RWPE2 (cell line): ENCODE results near the gene CMIP.

Source experiments
- ATAC-seq: fragments of 200-7000 bp; cut with Tn5 transposase; 3 replicates; pipeline ENCODE4 v1.9.1; 2021; ENCODE audit warnings: low read depth
- DNase-seq: peaks from one replicate; pipeline ENCODE4 v3.0.0-alpha.2; 2020; ENCODE audit warnings: low spot score
- H3K27ac ChIP-seq: fragments of 450-650 bp; 2 replicates; pipeline ENCODE4 v1.5.1; 2017; ENCODE audit warnings: mild to moderate bottlenecking; ENCODE audit not compliant: poor library complexity, severe bottlenecking
- H3K27me3 ChIP-seq: fragments of 250-450 bp; sonication (Bioruptor Pico); 2 replicates; pipeline ENCODE4 v1.5.1; 2021; ENCODE audit warnings: mild to moderate bottlenecking, moderate library complexity; ENCODE audit not compliant: insufficient read depth, poor library complexity, severe bottlenecking
- H3K36me3 ChIP-seq: fragments of 250-450 bp; sonication (Bioruptor Pico); 2 replicates; pipeline ENCODE4 v1.5.1; 2020; ENCODE audit warnings: low read depth, mild to moderate bottlenecking, moderate library complexity
- H3K4me1 ChIP-seq: fragments of 250-450 bp; sonication (Bioruptor Pico); 2 replicates; pipeline ENCODE4 v1.5.1; 2021; ENCODE audit warnings: mild to moderate bottlenecking, moderate library complexity; ENCODE audit not compliant: insufficient read depth, poor library complexity, severe bottlenecking
- H3K4me3 ChIP-seq: fragments of 250-450 bp; sonication (Bioruptor Pico); 2 replicates; pipeline ENCODE4 v1.5.1; 2021; ENCODE audit warnings: mild to moderate bottlenecking, moderate library complexity; ENCODE audit not compliant: severe bottlenecking
- H3K9me3 ChIP-seq: fragments of 250-450 bp; sonication (Bioruptor Pico); 2 replicates; pipeline ENCODE4 v1.5.1; 2021; ENCODE audit warnings: mild to moderate bottlenecking, moderate library complexity; ENCODE audit not compliant: severe bottlenecking
- TF ChIP-seq, protein P1 (sequence below): fragments of 450-650 bp; IDR thresholded peaks from one replicate; pipeline ENCODE4 v1.5.1; 2017; ENCODE audit warnings: mild to moderate bottlenecking, moderate library complexity; ENCODE audit not compliant: poor library complexity, severe bottlenecking

Gene CMIP

DNA sequence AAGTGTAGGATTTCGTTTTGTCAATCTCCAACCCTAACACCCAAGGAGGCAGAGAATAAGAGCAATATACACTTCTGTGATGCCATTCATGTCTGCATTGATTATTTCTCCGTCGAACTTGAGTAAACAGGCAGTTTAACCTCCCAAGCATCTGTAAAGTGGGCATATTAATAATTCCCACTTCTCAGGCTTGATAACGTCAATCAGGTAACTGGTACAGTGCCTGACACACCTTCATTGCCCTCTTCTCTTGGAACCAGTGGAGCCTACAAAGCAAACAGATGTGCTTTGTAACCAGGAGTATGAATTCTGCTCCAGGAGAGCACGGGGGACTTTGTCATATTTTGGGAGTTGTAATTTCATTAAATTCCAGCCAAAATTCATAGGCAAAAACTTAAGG lies 302.0 kb downstream of the CMIP start:
- H3K4me3 ChIP-seq = peak overlapping the region; percentile 18
- DNase-seq (no peak), ATAC-seq (no peak)
- no peaks in the 10 kb centered on the region for H3K4me1 ChIP-seq
- no peak overlapping the region for H3K27ac ChIP-seq
- H3K9me3 ChIP-seq = no peaks in the 10 kb centered on the region
- TF ChIP-seq, protein P1, sequence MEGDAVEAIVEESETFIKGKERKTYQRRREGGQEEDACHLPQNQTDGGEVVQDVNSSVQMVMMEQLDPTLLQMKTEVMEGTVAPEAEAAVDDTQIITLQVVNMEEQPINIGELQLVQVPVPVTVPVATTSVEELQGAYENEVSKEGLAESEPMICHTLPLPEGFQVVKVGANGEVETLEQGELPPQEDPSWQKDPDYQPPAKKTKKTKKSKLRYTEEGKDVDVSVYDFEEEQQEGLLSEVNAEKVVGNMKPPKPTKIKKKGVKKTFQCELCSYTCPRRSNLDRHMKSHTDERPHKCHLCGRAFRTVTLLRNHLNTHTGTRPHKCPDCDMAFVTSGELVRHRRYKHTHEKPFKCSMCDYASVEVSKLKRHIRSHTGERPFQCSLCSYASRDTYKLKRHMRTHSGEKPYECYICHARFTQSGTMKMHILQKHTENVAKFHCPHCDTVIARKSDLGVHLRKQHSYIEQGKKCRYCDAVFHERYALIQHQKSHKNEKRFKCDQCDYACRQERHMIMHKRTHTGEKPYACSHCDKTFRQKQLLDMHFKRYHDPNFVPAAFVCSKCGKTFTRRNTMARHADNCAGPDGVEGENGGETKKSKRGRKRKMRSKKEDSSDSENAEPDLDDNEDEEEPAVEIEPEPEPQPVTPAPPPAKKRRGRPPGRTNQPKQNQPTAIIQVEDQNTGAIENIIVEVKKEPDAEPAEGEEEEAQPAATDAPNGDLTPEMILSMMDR = no peak
- no peaks in the 10 kb centered on the region for H3K27me3 ChIP-seq
- H3K36me3 ChIP-seq = no peaks in the 10 kb centered on the region

DNA sequence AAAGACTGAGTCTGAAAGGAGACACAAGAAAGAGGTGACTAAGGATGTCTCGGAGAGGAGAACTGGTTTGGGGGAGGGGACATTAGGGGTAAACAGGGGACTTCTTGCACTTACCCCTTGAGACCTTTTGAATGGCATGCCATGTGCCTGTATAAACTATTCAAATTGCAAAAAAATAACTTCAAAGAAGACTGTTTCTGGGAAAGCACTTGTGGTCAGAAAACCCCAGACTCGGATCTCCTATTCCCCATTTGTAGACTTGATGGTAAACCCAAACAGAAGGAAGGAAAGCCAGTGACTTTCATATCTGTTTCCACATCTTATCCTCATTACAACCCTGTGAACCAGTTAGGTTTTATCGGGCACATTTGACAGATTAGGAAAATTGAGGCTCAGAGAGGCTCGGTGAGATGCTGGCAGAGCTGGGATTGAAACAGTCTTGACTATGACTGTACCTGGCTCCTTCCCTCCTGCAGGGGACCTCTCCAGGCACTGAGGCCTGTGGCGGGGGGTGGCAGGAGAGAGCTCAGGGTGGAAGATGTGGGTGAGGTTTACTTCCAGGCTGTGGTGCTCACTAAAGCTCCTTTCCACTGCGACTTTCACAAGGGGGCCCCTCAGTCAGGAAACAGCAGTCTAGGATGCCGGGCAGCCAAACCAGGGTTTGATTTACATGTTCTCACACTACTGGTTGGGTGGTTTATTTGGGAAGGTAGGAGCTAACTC lies 304.0 kb downstream of the CMIP start:
- TF ChIP-seq, protein P1 = no peak
- Histone ChIP-seq H3K27ac (no peak overlapping the region), H3K27me3 (no peaks in the 10 kb centered on the region), H3K9me3 (no peaks in the 10 kb centered on the region), H3K4me1 (no peaks in the 10 kb centered on the region), H3K36me3 (no peaks in the 10 kb centered on the region), H3K4me3 (no peak overlapping the region)
- DNase-seq = no peak
- no peak for ATAC-seq

DNA sequence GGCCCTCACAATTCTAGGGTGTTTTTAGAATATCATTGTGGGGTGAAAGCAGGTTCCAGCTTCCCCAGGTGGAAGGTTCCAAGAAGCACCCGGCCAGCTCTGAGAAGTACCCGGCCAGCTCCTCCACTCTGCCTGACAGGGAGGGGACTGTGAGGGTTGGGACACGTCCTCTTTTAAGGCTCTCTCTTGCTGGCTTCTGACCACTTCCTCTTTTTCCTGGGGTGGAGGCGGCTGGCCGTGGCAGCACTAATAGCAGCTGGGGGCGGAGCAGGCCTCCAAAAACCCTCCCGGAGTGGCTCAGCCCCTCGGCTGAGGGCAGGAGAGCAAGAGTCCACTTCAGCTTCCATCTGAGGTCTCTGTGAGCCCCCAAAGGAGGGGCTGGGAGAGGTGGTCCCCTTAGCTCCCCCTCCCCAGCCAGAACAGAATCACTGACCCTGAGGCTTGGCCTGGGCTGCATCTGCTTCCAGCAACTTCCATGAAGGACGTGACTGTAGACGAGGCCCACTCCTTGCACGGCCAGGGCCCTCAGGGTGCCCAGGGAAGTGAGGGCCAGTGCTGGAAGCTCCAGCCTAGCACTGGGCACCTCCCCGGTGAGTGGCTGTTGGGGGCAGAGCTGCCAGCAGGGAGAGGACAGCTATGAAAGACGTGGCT lies 307.7 kb downstream of the CMIP start:
- Histone ChIP-seq H3K36me3 (no peaks in the 10 kb centered on the region), H3K9me3 (no peaks in the 10 kb centered on the region), H3K4me1 (no peaks in the 10 kb centered on the region), H3K27me3 (no peaks in the 10 kb centered on the region), H3K27ac (no peak overlapping the region), H3K4me3 (no peak overlapping the region)
- DNase-seq = no peak
- TF ChIP-seq, protein P1 = no peak
- ATAC-seq = peak; percentile 27; the same call in 1 of the 3 replicates

DNA sequence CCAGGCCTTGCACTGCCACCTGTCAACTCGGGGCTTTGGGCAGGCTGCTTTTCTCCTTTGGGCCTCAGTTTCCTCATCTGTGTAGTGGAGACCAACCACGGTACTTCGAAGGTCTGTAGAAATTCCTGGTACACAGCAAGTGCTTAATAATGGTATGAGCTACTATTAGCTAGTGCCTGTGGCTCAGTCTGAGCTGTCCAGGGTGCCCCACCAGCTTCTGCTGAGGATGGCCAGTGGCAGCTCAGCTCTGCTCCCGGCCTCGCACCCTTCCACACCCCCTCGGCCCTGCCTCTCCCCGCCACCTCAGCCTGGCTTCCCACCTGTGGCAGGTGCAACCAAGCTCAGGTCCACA lies 308.2 kb downstream of the CMIP start:
- Histone ChIP-seq H3K27ac (no peak overlapping the region), H3K36me3 (no peaks in the 10 kb centered on the region), H3K4me1 (no peaks in the 10 kb centered on the region), H3K27me3 (no peaks in the 10 kb centered on the region), H3K4me3 (no peak overlapping the region), H3K9me3 (no peaks in the 10 kb centered on the region)
- no peak for DNase-seq
- TF ChIP-seq, protein P1 = no peak
- no peak for ATAC-seq

DNA sequence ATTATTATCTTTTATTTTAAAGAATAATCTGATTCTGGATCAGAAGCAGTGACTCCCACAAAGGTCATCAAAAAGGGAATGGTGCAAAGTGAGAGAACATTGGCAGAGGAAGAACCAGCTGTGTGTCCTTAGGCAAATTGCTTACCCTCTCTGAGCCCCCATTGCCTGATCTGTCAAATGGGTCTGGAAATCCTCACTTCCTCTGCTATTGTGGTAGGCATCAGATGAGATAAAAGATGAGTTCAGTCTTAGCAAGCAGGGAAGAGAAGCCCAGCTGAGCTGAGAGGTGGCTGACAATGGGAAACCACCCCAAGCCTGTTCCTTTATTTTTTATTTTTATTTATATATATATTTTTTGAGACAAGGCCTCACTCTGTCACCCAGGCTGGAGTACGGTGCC lies 310.2 kb downstream of the CMIP start:
- Histone ChIP-seq H3K4me1 (no peaks in the 10 kb centered on the region), H3K36me3 (no peaks in the 10 kb centered on the region), H3K4me3 (no peak overlapping the region), H3K9me3 (no peaks in the 10 kb centered on the region), H3K27me3 (no peaks in the 10 kb centered on the region), H3K27ac (no peak overlapping the region)
- DNase-seq (no peak), ATAC-seq (no peak)
- TF ChIP-seq, protein P1 = no peak
